ENCODE results near the gene HDGFL2.

The HDGFL2 gene

GRCh38 chr19:4513248-4513647 is 41.2 kb downstream of the HDGFL2 start:
- Histone ChIP-seq H3K4me3 (no peak overlapping the region), H3K4me1 (no peaks in the 10 kb centered on the region), H3K9me3 (no peaks in the 10 kb centered on the region), H3K36me3 (replicated peaks) (no peaks in the 10 kb centered on the region), H3K27me3 (ENCODE audit: low read depth) (no peaks in the 10 kb centered on the region)
- DNase-seq (ENCODE audit: low spot score in 2 of 2) = no peak
- in situ Hi-C loops (cut with MboI; ENCODE audit: low sequenced_read_pairs) = no loop called here

- in situ Hi-C loops (cut with MboI; ENCODE audit: low sequenced_read_pairs) = no loop called here
- Histone ChIP-seq H3K4me3 (no peak overlapping the region), H3K27me3 (ENCODE audit: low read depth) (no peaks in the 10 kb centered on the region), H3K9me3 (no peaks in the 10 kb centered on the region), H3K36me3 (replicated peaks) (no peaks in the 10 kb centered on the region), H3K4me1 (no peaks in the 10 kb centered on the region)
- DNase-seq (ENCODE audit: low spot score in 2 of 2) = no peak
These were observed 43.6 kb downstream of the HDGFL2 start for GRCh38 chr19:4515732-4516131.

- H3K27me3 ChIP-seq (ENCODE audit: low read depth) = no peaks in the 10 kb centered on the region
- DNase-seq (ENCODE audit: low spot score in 2 of 2) = no peak
- H3K4me1 ChIP-seq = no peaks in the 10 kb centered on the region
- H3K9me3 ChIP-seq = no peaks in the 10 kb centered on the region
- no peak overlapping the region for H3K4me3 ChIP-seq
- in situ Hi-C loops (cut with MboI; ENCODE audit: low sequenced_read_pairs) = no loop called here
- H3K36me3 ChIP-seq (replicated peaks) = no peaks in the 10 kb centered on the region
These were observed 44.3 kb downstream of the HDGFL2 start for GRCh38 chr19:4516199-4516938.

- in situ Hi-C loops (cut with MboI; ENCODE audit: low sequenced_read_pairs) = no loop called here
- Histone ChIP-seq H3K36me3 (replicated peaks) (no peaks in the 10 kb centered on the region), H3K27me3 (ENCODE audit: low read depth) (no peaks in the 10 kb centered on the region), H3K4me3 (no peak overlapping the region), H3K9me3 (no peaks in the 10 kb centered on the region), H3K4me1 (no peaks in the 10 kb centered on the region)
- DNase-seq (ENCODE audit: low spot score in 2 of 2) = no peak
These were observed 44.8 kb downstream of the HDGFL2 start for GRCh38 chr19:4516939-4517300.

GRCh38 chr19:4517451-4518057 is 45.5 kb downstream of the HDGFL2 start:
- Histone ChIP-seq H3K4me3 (no peak overlapping the region), H3K36me3 (replicated peaks) (no peaks in the 10 kb centered on the region), H3K4me1 (no peaks in the 10 kb centered on the region), H3K9me3 (no peaks in the 10 kb centered on the region), H3K27me3 (ENCODE audit: low read depth) (no peaks in the 10 kb centered on the region)
- in situ Hi-C loops (cut with MboI; ENCODE audit: low sequenced_read_pairs) = no loop called here
- no peak for DNase-seq (ENCODE audit: low spot score in 2 of 2)

GRCh38 chr19:4518345-4519171 is 46.5 kb downstream of the HDGFL2 start, which contains the start of gene PLIN4:
PLIN4 (minus strand) TSS chr19:4518486; CDS start chr19:4518272, 214 bp downstream.
- in situ Hi-C loops (cut with MboI; ENCODE audit: low sequenced_read_pairs) = no loop called here
- no peaks in the 10 kb centered on the region for H3K27me3 ChIP-seq (ENCODE audit: low read depth)

GRCh38 chr19:4519172-4519496 is 47.0 kb downstream of the HDGFL2 start:
- H3K27me3 ChIP-seq (ENCODE audit: low read depth) = no peaks in the 10 kb centered on the region
- in situ Hi-C loops (cut with MboI; ENCODE audit: low sequenced_read_pairs) = no loop called here
- H3K4me3 ChIP-seq = no peak overlapping the region
- H3K4me1 ChIP-seq = no peaks in the 10 kb centered on the region
- H3K36me3 ChIP-seq (replicated peaks) = no peaks in the 10 kb centered on the region
- no peak for DNase-seq (ENCODE audit: low spot score in 2 of 2)
- no peaks in the 10 kb centered on the region for H3K9me3 ChIP-seq

More at GRCh38 chr19:4518345-4519171, 46.5 kb downstream of the HDGFL2 start, which contains the start of gene PLIN4:
- no peaks in the 10 kb centered on the region for H3K4me1 ChIP-seq
- no peak within 1 kb of the TSS for H3K4me3 ChIP-seq
- no peaks in the 10 kb centered on the region for H3K9me3 ChIP-seq
- no peak for DNase-seq (ENCODE audit: low spot score in 2 of 2)
- no peaks in the 10 kb centered on the region for H3K36me3 ChIP-seq (replicated peaks)

- H3K36me3 ChIP-seq (replicated peaks) = no peaks in the 10 kb centered on the region
- no peaks in the 10 kb centered on the region for H3K4me1 ChIP-seq
- no peak overlapping the region for H3K4me3 ChIP-seq
- no peaks in the 10 kb centered on the region for H3K27me3 ChIP-seq (ENCODE audit: low read depth)
- in situ Hi-C loops (cut with MboI; ENCODE audit: low sequenced_read_pairs) = no loop called here
- DNase-seq (ENCODE audit: low spot score in 2 of 2) = no peak
- H3K9me3 ChIP-seq = no peaks in the 10 kb centered on the region
These were observed 47.6 kb downstream of the HDGFL2 start for GRCh38 chr19:4519521-4520277.

GRCh38 chr19:4521170-4521887 is 49.2 kb downstream of the HDGFL2 start:
- Histone ChIP-seq H3K36me3 (replicated peaks) (no peaks in the 10 kb centered on the region), H3K4me1 (no peaks in the 10 kb centered on the region), H3K27me3 (ENCODE audit: low read depth) (no peaks in the 10 kb centered on the region), H3K9me3 (no peaks in the 10 kb centered on the region), H3K4me3 (no peak overlapping the region)
- no peak for DNase-seq (ENCODE audit: low spot score in 2 of 2)
- in situ Hi-C loops (cut with MboI; ENCODE audit: low sequenced_read_pairs) = no loop called here

- H3K4me3 ChIP-seq = no peak overlapping the region
- H3K4me1 ChIP-seq = no peaks in the 10 kb centered on the region
- H3K9me3 ChIP-seq = no peaks in the 10 kb centered on the region
- H3K27me3 ChIP-seq (ENCODE audit: low read depth) = no peaks in the 10 kb centered on the region
- in situ Hi-C loops (cut with MboI; ENCODE audit: low sequenced_read_pairs) = no loop called here
- DNase-seq (ENCODE audit: low spot score in 2 of 2) = no peak
- H3K36me3 ChIP-seq (replicated peaks) = no peaks in the 10 kb centered on the region
These were observed 49.8 kb downstream of the HDGFL2 start for GRCh38 chr19:4521888-4522242.

- Histone ChIP-seq H3K27me3 (ENCODE audit: low read depth) (no peaks in the 10 kb centered on the region), H3K9me3 (no peaks in the 10 kb centered on the region), H3K36me3 (replicated peaks) (no peaks in the 10 kb centered on the region), H3K4me3 (no peak overlapping the region), H3K4me1 (no peaks in the 10 kb centered on the region)
- no peak for DNase-seq (ENCODE audit: low spot score in 2 of 2)
- in situ Hi-C loops (cut with MboI; ENCODE audit: low sequenced_read_pairs) = no loop called here
These were observed 50.4 kb downstream of the HDGFL2 start for GRCh38 chr19:4522291-4523002.

GRCh38 chr19:4523306-4524110 is 51.4 kb downstream of the HDGFL2 start:
- Histone ChIP-seq H3K36me3 (replicated peaks) (no peaks in the 10 kb centered on the region), H3K9me3 (no peaks in the 10 kb centered on the region), H3K4me1 (no peaks in the 10 kb centered on the region), H3K4me3 (no peak overlapping the region), H3K27me3 (ENCODE audit: low read depth) (no peaks in the 10 kb centered on the region)
- in situ Hi-C loops (cut with MboI; ENCODE audit: low sequenced_read_pairs) = no loop called here
- DNase-seq (ENCODE audit: low spot score in 2 of 2) = peak; percentile 11 to 80
